ENCODE measurements around the gene GRID1. TPM values are rescaled to one million over a fixed set of nuclear protein-coding genes. Genes with fewer than 3 reads are reported as not detected.

Gene GRID1
- total RNA-seq, 3 donors from 2014 or later: 2.3 to 8.5 (median 5.9) TPM

DNA sequence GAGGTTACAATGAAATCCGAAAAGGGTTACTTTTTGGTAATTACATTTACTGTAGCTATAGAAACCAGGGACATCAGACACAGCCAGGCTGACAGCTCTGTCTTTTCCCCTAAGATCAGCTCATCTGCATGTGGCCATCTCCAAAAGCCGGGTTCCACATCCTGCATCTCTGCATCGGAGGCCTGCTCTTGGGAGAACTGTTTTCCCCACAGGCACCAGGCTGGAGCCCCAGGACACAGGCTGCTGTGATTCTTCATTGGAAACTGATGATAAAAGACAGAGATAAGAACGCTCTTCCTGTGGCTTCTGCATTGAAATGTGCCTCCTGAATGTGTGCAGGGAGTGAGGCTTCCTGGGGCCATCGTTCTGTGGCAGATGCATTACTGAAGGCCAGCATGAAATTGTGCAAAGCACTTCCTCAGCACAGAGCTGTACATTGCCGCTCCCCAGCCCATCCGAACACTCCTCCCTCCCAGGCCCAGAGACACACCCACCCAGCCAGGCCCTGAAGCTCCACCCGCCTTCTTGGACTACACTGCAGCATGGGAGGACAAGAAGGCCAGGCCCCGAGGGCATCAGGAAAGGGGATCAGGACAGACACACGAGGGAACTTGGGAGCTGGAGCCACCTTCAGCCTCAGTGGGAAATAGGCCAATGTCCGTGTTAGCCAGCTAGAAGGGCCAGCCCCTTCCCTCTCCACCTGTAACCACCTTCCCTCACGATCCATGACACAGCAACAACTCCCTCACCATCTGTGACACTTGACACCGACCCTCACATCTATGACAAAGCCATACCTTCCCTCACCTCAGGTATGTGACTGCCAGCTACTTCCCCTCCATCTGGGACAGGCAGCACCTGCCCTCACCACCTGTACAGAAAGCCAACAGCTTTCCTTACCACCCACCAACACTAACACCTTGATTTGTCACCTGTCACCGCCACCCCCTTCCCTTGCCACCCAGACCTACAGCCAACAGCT lies 113.2 kb downstream of the GRID1 start:
- intact Hi-C loops (cut with DNase I; ENCODE audit: low total_unique reads): no loop called here
- no peak for DNase-seq (ENCODE audit: low spot score in 2 of 2)

GRCh38 chr10:86252556-86252955 lies 114.0 kb downstream of the GRID1 start:
- H3K27me3 ChIP-seq: no peaks in the 10 kb centered on the region
- DNase-seq (ENCODE audit: low spot score in 2 of 2): no peak

More for the DNA sequence above, 113.2 kb downstream of the GRID1 start:
- H3K4me1 ChIP-seq: no peaks in the 10 kb centered on the region
- no peak overlapping the region for H3K4me3 ChIP-seq
- H3K27ac ChIP-seq: no peak overlapping the region
- no peaks in the 10 kb centered on the region for H3K27me3 ChIP-seq
- H3K36me3 ChIP-seq: no peaks in the 10 kb centered on the region
- H3K9me3 ChIP-seq: no peaks in the 10 kb centered on the region
- TF ChIP-seq, protein P1, sequence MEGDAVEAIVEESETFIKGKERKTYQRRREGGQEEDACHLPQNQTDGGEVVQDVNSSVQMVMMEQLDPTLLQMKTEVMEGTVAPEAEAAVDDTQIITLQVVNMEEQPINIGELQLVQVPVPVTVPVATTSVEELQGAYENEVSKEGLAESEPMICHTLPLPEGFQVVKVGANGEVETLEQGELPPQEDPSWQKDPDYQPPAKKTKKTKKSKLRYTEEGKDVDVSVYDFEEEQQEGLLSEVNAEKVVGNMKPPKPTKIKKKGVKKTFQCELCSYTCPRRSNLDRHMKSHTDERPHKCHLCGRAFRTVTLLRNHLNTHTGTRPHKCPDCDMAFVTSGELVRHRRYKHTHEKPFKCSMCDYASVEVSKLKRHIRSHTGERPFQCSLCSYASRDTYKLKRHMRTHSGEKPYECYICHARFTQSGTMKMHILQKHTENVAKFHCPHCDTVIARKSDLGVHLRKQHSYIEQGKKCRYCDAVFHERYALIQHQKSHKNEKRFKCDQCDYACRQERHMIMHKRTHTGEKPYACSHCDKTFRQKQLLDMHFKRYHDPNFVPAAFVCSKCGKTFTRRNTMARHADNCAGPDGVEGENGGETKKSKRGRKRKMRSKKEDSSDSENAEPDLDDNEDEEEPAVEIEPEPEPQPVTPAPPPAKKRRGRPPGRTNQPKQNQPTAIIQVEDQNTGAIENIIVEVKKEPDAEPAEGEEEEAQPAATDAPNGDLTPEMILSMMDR (IDR thresholded peaks at IDR 0.05): no peak
- no peak for TF ChIP-seq POLR2AphosphoS5 (IDR thresholded peaks at IDR 0.05)
- TF ChIP-seq POLR2A (IDR thresholded peaks at IDR 0.05): no peak

GRCh38 chr10:86252079-86252478 lies 114.5 kb downstream of the GRID1 start:
- intact Hi-C loops (cut with DNase I; ENCODE audit: low total_unique reads): no loop called here
- TF ChIP-seq, protein P1 (IDR thresholded peaks at IDR 0.05): no peak
- TF ChIP-seq POLR2A (IDR thresholded peaks at IDR 0.05) (no peak), POLR2AphosphoS5 (IDR thresholded peaks at IDR 0.05) (no peak)
- Histone ChIP-seq H3K4me3 (no peak overlapping the region), H3K36me3 (no peaks in the 10 kb centered on the region), H3K4me1 (no peaks in the 10 kb centered on the region), H3K9me3 (no peaks in the 10 kb centered on the region), H3K27ac (no peak overlapping the region), H3K27me3 (no peaks in the 10 kb centered on the region)
- no peak for DNase-seq (ENCODE audit: low spot score in 2 of 2)

More at GRCh38 chr10:86252556-86252955, 114.0 kb downstream of the GRID1 start:
- Histone ChIP-seq H3K4me1 (no peaks in the 10 kb centered on the region), H3K27ac (no peak overlapping the region), H3K9me3 (no peaks in the 10 kb centered on the region), H3K36me3 (no peaks in the 10 kb centered on the region), H3K4me3 (no peak overlapping the region)
- TF ChIP-seq, protein P1 (IDR thresholded peaks at IDR 0.05): no peak
- no peak for TF ChIP-seq POLR2A (IDR thresholded peaks at IDR 0.05)
- TF ChIP-seq POLR2AphosphoS5 (IDR thresholded peaks at IDR 0.05): no peak
- intact Hi-C loops (cut with DNase I; ENCODE audit: low total_unique reads): no loop called here

GRCh38 chr10:86251426-86251825 lies 115.2 kb downstream of the GRID1 start:
- Histone ChIP-seq H3K27me3 (no peaks in the 10 kb centered on the region), H3K4me1 (no peaks in the 10 kb centered on the region), H3K36me3 (no peaks in the 10 kb centered on the region), H3K9me3 (no peaks in the 10 kb centered on the region), H3K4me3 (no peak overlapping the region), H3K27ac (no peak overlapping the region)
- TF ChIP-seq POLR2A (IDR thresholded peaks at IDR 0.05) (no peak), POLR2AphosphoS5 (IDR thresholded peaks at IDR 0.05) (no peak)
- TF ChIP-seq, protein P1 (IDR thresholded peaks at IDR 0.05): no peak
- no peak for DNase-seq (ENCODE audit: low spot score in 2 of 2)
- intact Hi-C loops (cut with DNase I; ENCODE audit: low total_unique reads): no loop called here

DNA sequence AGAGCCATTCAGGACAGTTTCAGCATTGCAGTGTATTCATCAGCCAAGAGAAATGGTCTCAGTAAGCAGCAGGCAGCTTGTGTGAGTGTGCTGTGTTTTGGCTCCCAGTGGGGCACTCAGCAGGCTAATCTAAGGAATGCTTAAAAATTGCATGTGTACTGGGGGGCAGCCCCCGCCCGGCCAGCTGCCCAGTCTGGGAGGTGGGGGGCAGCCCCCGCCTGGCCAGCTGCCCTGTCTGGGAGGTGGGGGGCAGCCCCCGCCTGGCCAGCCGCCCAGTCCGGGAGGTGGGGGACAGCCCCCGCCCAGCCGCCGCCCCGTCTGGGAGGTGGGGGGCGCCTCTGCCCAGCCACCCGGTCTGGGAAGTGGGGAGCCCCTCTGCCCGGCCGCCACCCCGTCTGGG lies 116.2 kb downstream of the GRID1 start:
- H3K27ac ChIP-seq: no peak overlapping the region
- no peak overlapping the region for H3K4me3 ChIP-seq
- H3K4me1 ChIP-seq: no peaks in the 10 kb centered on the region
- DNase-seq (ENCODE audit: low spot score in 2 of 2): no peak
- intact Hi-C loops (cut with DNase I; ENCODE audit: low total_unique reads): no loop called here
- no peaks in the 10 kb centered on the region for H3K27me3 ChIP-seq
- H3K9me3 ChIP-seq: no peaks in the 10 kb centered on the region
- TF ChIP-seq, protein P1 (IDR thresholded peaks at IDR 0.05): no peak
- no peak for TF ChIP-seq POLR2A (IDR thresholded peaks at IDR 0.05)
- TF ChIP-seq POLR2AphosphoS5 (IDR thresholded peaks at IDR 0.05): no peak
- H3K36me3 ChIP-seq: no peaks in the 10 kb centered on the region

Measured in breast epithelium (tissue), 4 donors.